KMS-11 (cell line): ENCODE results near the gene GPX2.

Experiments
- H2AFZ ChIP-seq: fragments of 200-600 bp; sonication (generic); 2 replicates; pipeline ENCODE4 v1.6.1; 2016; ENCODE audit warnings: antibody characterized with exemption, mixed run types, low read depth
- H3K27ac ChIP-seq: fragments of 200-600 bp; sonication (generic); 2 replicates; pipeline ENCODE4 v1.6.1; 2016; ENCODE audit warnings: mild to moderate bottlenecking, mixed run types
- H3K27me3 ChIP-seq: fragments of 200-600 bp; sonication (generic); 2 replicates; pipeline ENCODE4 v1.6.1; 2017; ENCODE audit warnings: mild to moderate bottlenecking, low read depth, mixed run types, moderate library complexity; ENCODE audit not compliant: insufficient read depth
- H3K36me3 ChIP-seq: fragments of 200-600 bp; sonication (generic); 2 replicates; pipeline ENCODE4 v1.6.1; 2017; ENCODE audit warnings: mild to moderate bottlenecking, mixed run types; ENCODE audit not compliant: insufficient read depth
- H3K4me1 ChIP-seq: fragments of 200-600 bp; sonication (generic); 2 replicates; pipeline ENCODE4 v1.6.1; 2016; ENCODE audit warnings: mild to moderate bottlenecking, low read depth, mixed run types; ENCODE audit not compliant: poor library complexity, severe bottlenecking
- H3K4me2 ChIP-seq: fragments of 200-600 bp; sonication (generic); 2 replicates; pipeline ENCODE4 v1.7.0; 2016; ENCODE audit warnings: mild to moderate bottlenecking, mixed run types
- H3K4me3 ChIP-seq: fragments of 200-600 bp; sonication (generic); IDR thresholded peaks from 2 replicates; pipeline ENCODE4 v1.6.1; 2017; ENCODE audit warnings: low read depth, low read length, mixed read lengths; ENCODE audit not compliant: insufficient read depth
- H3K79me2 ChIP-seq: fragments of 200-600 bp; sonication (generic); 2 replicates; pipeline ENCODE4 v1.6.1; 2016; ENCODE audit warnings: low read depth, mixed run types; ENCODE audit not compliant: insufficient read depth
- H3K9ac ChIP-seq: fragments of 200-600 bp; sonication (generic); 2 replicates; pipeline ENCODE4 v1.6.1; 2016; ENCODE audit warnings: mild to moderate bottlenecking, mixed run types
- H4K20me1 ChIP-seq: fragments of 200-600 bp; sonication (generic); 2 replicates; pipeline ENCODE4 v1.6.1; 2016; ENCODE audit warnings: mild to moderate bottlenecking, mixed run types; ENCODE audit not compliant: insufficient read depth
- CTCF ChIP-seq: fragments of 200-600 bp; sonication (generic); conservative IDR thresholded peaks from 2 replicates; pipeline ENCODE4 v1.6.1; 2017; ENCODE audit warnings: low read depth, mild to moderate bottlenecking, antibody characterized with exemption, low read length, moderate library complexity, mixed read lengths

GPX2 gene

DNA sequence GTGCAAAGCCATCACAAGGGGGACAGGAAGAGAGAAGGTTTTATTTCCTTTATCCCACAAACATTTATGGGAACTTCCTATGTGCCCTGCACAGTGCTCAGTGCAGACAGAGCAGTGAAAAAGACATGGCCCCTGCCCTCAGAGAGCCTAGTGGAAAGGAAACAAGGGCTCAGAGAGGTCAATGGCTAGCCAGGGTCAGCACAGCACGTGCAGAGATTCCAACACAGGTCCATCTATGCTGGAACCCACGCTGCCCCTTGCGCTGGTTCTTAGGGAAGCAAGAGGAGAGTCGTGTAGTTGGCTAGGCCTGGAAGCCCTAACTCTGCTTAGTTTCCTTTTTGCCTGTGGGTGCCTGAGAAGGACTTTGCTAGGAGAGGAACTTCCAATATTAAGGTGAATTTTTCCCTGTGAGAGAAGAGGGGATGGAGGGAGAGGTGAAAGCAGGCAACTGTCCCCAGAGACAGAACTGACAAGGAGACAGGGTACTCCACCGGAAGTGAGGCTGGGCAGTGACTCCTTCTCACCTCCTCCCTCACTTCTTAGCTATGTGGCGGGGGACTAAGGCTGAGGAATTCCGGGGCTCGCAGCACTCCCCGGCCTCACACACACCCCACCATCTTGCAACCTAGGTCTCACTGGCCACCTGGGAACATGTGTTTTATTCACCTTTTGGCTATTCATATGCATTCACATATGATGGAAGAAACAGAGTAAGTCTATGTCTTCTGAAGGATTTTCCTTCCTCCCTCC, 12.1 kb upstream of the GPX2 start:
- Histone ChIP-seq H4K20me1 (no peaks in the 10 kb centered on the region), H3K4me1 (peaks cover 20% of the 10 kb centered on the region), H2AFZ (no peak overlapping the region), H3K27me3 (no peaks in the 10 kb centered on the region), H3K4me3 (no peak overlapping the region), H3K27ac (no peak overlapping the region), H3K4me2 (no peak overlapping the region), H3K36me3 (no peaks in the 10 kb centered on the region), H3K9ac (no peak overlapping the region), H3K79me2 (no peaks in the 10 kb centered on the region)
- TF ChIP-seq CTCF: no peak

DNA sequence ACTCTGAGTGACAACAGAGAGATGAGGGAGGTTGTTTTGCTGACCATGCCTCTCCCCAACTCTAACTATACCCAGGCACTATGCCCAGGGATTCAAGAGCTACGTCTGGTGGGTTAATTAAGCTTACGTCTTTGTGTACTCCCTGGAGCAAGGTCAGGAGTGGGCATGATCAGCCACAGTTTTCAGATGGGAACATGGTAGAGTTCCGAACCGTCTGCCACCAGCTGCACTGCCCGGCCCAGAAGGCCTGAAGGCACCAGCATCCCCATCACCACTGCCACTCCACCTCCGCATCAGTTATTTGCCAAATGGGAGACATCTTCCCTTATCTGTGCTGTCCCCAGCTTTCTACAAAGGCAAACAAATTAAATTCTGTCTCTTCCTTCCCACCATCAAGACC, 11.1 kb upstream of the GPX2 start:
- Histone ChIP-seq H3K27me3 (no peaks in the 10 kb centered on the region), H3K79me2 (no peaks in the 10 kb centered on the region), H3K4me3 (no peak overlapping the region), H3K9ac (no peak overlapping the region), H3K4me2 (no peak overlapping the region), H3K27ac (no peak overlapping the region), H4K20me1 (no peaks in the 10 kb centered on the region), H2AFZ (no peak overlapping the region), H3K36me3 (no peaks in the 10 kb centered on the region), H3K4me1 (peaks cover 20% of the 10 kb centered on the region)
- TF ChIP-seq CTCF: no peak

GRCh38 chr14:64953310-64953654, 10.7 kb upstream of the GPX2 start:
- H3K79me2 ChIP-seq: no peaks in the 10 kb centered on the region
- H3K27ac ChIP-seq: peak overlapping the region; percentile 45; the same call in 1 of the 2 replicates
- no peak overlapping the region for H3K9ac ChIP-seq
- H3K27me3 ChIP-seq: no peaks in the 10 kb centered on the region
- no peak overlapping the region for H2AFZ ChIP-seq
- H3K4me1 ChIP-seq: peaks cover 20% of the 10 kb centered on the region
- H3K36me3 ChIP-seq: no peaks in the 10 kb centered on the region
- no peak overlapping the region for H3K4me3 ChIP-seq
- 0 out of 2 replicates have a peak, but pooled peaks have one; percentile 18 for TF ChIP-seq CTCF
- peak overlapping the region; percentile 36; the same call in 1 of the 2 replicates for H3K4me2 ChIP-seq
- H4K20me1 ChIP-seq: no peaks in the 10 kb centered on the region

DNA sequence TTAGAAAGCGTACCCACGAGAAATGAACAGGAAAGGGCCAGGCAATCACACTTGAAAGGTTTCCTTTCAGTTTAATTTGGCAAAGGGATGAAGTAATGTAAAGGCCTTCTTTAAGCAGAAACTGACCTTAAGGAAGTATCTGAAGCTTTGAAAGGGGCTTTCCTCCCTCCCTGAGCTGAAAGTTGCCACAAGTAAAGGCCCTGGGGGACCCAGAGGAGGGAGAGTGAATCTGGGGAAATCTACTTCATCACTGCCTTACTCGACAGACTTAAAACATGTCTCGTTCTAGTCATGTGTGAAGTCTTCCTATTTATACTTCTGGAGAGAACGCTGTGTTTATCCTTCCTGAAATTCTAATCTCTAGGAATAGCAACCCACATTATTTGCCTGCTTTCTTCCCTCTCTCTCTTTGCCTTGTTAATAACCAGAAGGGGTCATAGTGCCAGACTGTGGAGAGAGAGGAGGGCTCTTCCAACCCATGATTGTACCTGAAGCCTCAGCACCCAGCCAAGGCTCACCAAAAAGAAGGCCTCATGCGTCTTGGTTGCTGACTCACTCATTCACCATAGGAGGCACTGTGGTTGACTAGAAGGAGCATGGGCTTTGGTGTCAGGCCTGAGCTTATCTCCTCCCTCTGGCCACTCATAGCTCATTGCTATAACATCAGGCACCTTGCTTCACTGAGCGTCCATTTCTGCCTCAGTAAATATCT, 10.2 kb upstream of the GPX2 start:
- Histone ChIP-seq H3K4me2 (peak overlapping the region; percentile 36; the same call in 1 of the 2 replicates), H3K4me3 (no peak overlapping the region), H3K9ac (no peak overlapping the region), H3K79me2 (no peaks in the 10 kb centered on the region), H3K36me3 (no peaks in the 10 kb centered on the region), H3K27ac (peak overlapping the region; percentile 45), H4K20me1 (no peaks in the 10 kb centered on the region), H3K27me3 (no peaks in the 10 kb centered on the region), H3K4me1 (peaks cover 20% of the 10 kb centered on the region), H2AFZ (no peak overlapping the region)
- peak; percentile 34; the same call in 1 of the 2 replicates for TF ChIP-seq CTCF
